GM19438 (cell line): ENCODE data around the gene ITM2C.

Experiments
- ATAC-seq: cut with Tn5 transposase; IDR thresholded peaks from one replicate; pipeline ENCODE4 v1.9.1; 2021; ENCODE audit warnings: low read depth; ENCODE audit not compliant: unreplicated experiment

ITM2C gene

GRCh38 chr2:230905448-230906421 lies 41.0 kb downstream of the ITM2C start:
- no peak for ATAC-seq

DNA sequence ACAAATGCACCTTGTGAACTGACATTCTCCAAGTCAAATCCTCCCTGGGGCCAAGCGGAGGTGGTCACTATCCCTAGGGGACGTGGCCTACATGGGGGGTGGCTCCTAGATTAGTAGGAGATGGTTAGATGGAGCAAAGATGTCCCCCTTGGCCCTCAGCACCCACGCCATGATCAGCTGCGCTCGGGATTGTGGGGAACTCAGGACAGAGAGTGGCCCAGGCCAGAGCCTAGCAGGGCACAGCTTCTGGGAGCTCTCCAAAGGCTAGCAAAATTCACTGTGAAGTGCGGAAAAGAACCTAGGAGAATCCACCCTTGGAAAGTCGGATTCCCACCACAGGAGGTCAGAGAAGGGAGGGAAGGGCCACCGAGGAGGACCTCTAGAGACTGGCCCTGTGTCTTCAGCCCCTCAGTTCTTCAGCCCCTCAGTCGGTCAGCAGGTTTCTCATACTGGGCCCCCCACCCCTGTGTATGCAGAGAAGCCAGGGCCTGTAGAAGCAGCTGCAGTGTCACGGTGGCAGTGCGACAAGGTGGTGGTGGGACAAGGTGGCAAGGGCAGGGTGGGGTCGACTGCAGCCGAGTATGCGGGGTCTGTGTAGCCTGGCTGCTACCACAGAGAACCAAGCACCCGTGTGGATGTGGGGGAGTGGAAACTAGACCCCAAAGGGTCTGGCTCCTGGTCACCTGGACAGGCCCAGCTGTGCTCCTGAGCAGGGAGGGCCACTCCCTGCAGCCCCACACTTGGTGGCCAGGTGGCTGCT lies 41.9 kb downstream of the ITM2C start:
- no peak for ATAC-seq

DNA sequence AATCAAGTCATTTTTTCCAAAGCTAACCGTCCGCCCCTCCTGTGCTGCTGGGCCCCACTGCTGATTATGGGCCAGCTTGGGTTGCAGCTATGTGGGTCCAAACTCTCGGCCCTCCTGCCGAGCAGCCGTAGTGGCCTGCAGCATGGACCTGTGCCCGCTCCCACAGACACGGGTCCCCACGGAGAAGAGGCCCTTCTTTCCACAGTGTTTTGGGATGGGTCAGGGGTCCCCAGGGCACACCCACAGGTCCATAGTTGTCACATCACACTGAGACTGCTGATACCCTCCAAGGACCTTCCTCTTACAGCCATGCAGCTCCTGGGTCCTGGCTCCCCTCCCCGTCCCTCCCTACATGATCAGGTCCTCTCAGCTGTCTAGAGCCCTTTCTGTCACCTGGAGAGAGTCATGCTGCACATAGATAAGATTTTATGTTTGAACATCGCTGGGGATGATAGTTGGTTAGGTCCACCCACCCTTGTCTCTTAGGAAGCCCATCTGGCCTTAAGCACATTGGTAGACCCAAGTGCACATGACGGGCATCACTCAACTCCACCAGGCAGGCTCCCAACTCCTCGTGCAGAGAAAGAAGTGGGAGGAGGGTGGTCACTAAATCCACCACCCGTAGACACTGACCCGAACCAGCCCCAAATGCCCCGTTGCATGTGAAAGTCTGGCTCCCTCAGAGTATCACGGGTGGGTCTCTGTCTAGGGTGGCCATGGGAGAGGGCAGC lies 42.8 kb downstream of the ITM2C start:
- no peak for ATAC-seq

DNA sequence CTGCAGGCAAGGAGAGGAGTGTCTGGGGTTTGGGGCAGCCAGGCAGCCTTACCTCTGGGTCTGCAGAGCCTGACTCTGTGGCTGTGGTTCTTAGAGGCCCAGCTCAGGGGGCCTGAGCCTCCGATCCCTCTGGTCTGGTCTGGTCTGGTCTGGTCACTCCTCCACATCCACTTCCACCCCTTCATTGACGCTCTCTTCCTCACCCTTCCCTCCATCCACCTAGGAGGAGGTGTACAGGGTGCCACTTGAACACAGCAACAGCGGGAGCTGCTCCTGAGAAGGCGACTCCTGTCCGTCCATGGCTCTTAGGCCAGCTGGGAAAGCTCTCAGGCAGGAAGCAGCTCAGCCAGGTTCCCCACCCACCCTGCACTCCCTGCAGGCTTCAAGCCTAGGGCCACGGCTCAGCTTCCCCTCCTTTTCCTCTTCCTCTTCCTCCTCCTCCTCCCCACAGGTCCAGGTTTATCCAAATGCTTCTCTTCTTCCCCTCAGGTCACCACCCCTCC lies 43.4 kb downstream of the ITM2C start:
- ATAC-seq, result no peak

- no peak for ATAC-seq
Observed at GRCh38 chr2:230908595-230909191, 44.0 kb downstream of the ITM2C start.

DNA sequence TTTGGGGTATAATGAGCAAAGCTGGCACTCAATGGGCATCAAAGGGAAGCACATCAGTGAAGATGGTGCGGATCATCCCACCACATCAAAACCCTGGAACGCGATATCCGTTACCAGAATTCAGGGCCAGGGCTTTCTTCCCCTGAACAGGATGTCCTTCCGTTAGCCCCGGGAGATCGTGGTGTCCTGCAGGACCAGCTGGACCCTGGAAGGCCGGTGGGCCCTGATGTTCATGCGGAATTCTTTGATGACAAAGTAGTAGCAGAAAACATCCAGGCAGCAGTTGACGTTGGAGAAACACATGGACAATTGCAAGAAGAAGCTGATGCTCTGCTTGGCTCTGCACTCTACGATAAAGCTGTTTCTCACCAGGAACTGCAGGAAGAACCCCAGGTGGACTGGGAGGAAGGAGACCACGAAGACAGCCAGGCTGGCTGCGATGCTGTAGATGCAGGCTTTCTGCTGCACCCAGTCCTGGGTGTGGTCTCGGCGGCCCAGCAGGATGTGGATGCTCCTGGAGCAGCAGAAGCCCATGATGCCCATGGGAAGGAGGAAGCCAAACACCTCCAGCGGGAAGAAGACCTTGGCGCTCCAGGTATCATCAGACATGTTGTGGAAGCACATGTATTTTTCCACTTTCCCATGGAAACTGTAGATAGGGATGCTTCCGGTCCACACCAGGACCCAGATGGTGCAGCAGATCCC lies 45.3 kb downstream of the ITM2C start:
- ATAC-seq, result no peak

DNA sequence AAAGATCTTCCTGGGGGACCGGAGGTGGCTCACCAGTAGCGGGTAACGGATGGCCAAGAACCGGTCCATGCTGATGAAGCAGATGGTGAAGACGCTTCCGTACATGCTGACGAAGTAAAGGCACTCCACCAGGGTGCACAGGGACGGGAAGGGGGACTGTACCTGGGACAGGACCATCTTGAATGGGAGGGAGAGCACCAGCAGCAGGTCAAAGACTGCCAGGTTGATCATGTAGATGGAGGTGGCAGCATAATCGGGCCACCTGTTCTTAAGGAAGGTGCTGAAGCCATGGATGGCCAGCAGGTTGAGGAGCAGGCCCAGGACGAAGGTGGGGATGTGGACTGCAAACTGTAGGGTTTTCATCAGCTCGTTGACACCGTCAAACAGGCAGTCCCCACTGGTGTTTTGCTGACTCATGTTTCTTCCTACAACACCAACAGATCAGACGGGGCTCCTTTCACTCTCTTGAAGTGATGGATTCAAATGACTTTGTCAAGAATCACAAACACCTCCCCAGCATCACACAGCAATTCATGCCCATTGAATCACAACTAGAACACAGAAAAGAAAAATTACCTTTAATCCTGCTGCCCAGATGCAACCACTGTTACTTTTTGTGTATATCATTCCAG lies 45.9 kb downstream of the ITM2C start:
- ATAC-seq, result no peak

- no peak for ATAC-seq
Observed at GRCh38 chr2:230912046-230912445, 47.3 kb downstream of the ITM2C start.

GRCh38 chr2:230912724-230913123 lies 48.0 kb downstream of the ITM2C start:
- ATAC-seq, result no peak

GRCh38 chr2:230913406-230914143 lies 48.8 kb downstream of the ITM2C start:
- ATAC-seq, result no peak

GRCh38 chr2:230914886-230915285 lies 50.1 kb downstream of the ITM2C start:
- no peak for ATAC-seq

GRCh38 chr2:230915319-230915718 lies 50.6 kb downstream of the ITM2C start:
- ATAC-seq, result no peak

GRCh38 chr2:230916218-230916617 lies 51.5 kb downstream of the ITM2C start:
- no peak for ATAC-seq

- no peak for ATAC-seq
Observed at GRCh38 chr2:230919240-230919639, 54.5 kb downstream of the ITM2C start.

DNA sequence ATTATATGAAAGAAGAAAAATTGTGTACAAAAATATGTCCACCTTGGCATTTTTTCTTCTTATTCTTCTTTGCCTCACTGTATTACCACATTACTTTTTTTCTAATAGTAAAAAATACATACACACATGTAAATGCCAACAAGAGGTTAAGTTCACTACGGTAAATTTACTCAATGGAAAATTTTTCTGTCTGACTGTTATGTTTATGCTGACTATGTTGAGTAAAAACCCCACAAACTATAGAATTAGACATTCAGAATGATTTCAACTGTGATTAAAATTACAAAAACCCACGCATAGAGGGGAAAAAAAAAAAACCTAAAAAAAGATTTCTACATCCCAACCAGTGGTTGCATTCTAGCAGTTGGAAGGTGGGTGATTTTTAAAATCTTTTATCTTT lies 54.9 kb downstream of the ITM2C start:
- ATAC-seq, result no peak

- ATAC-seq, result no peak
Observed at GRCh38 chr2:230920167-230920566, 55.4 kb downstream of the ITM2C start.

DNA sequence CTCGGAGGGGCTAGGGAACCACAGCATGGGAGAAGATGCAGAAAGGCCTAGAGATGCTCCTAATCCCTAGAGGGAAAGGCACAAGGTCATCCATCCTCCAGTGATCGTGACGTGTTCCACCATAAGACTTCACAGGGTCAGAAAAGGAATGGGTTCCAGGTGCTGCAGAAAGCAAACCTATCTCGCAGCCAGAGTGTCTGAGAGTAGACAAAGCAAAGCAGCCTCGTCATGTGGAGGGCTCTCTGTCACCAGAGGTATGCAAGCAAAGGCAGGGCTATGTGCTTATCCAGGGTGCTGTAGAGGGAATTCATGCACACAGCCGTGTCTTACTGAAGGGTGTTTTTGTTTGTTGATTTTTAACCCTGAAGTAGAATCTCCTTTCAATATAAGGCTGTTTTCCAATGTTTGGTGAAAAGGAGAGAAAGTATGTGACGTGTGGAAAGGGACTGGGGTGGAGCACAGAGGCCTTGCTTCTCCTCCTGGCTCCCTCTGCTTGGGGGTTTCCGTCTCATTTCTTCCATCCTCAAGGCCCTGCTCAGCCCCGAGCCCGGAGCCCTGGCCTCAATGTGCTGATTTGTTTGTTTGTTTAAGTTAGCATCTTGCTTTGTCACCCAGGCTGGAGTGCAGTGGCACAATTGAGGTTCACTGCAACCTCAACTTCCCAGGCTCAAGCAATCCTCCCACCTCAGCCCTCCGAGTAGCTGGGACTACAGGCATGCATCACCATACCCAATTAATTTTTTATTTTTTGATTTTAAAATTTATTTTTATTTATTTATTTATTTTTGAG lies 57.3 kb downstream of the ITM2C start:
- no peak for ATAC-seq
